K562 (cell line): Measurements from ENCODE around the gene HOXA13.

ENCODE experiments used
- CTCF ChIP-seq, 3 experiments: IDR thresholded peaks in 2 of 3; conservative IDR thresholded peaks in 1 of 3; 2 replicates each; pipeline ENCODE4 v1.5.1; 2011 to 2012; ENCODE audit warnings: low read length in 3 of 3, mild to moderate bottlenecking in 3 of 3, control low read depth in 2 of 3, improper control_type of control experiment in 1 of 3, inconsistent platforms in 1 of 3, low read depth in 1 of 3, mixed read lengths in 1 of 3, moderate library complexity in 1 of 3; ENCODE audit not compliant: insufficient read depth in 2 of 3
- ELF1 ChIP-seq: fragments of 200-800 bp; sonication (Bioruptor generic); IDR thresholded peaks from 2 replicates; pipeline ENCODE4 v1.6.1; 2016; ENCODE audit warnings: missing genetic modification characterization, missing compliant biosample characterization
- MBD1 ChIP-seq: fragments of 250-450 bp; sonication (Bioruptor Pico); IDR thresholded peaks from 2 replicates; pipeline ENCODE4 v1.8.0; 2022; ENCODE audit warnings: inconsistent platforms
- POLR2A ChIP-seq: fragments of 450-650 bp; conservative IDR thresholded peaks from 2 replicates; pipeline ENCODE4 v1.6.1; 2016
- RNF2 ChIP-seq: sonication (generic); IDR thresholded peaks from 2 replicates; pipeline ENCODE4 v1.6.1; 2016
- SREBF1 ChIP-seq: fragments of 150-350 bp; IDR thresholded peaks from 2 replicates; pipeline ENCODE4 v1.6.1; 2014; ENCODE audit warnings: antibody characterized with exemption, low read depth, low read length, borderline replicate concordance
- TCF15 ChIP-seq: fragments of 250-450 bp; sonication (Bioruptor Pico); IDR thresholded peaks from 2 replicates; pipeline ENCODE4 v1.8.0; 2022; ENCODE audit warnings: moderate library complexity, mild to moderate bottlenecking, inconsistent platforms

GRCh38 chr7:27161721-27162560 lies 38.0 kb downstream of the HOXA13 start:
- TF ChIP-seq CTCF (IDR thresholded peaks at IDR 0.05 in 2 of 3, conservative IDR thresholded peaks at IDR 0.05 in 1 of 3; ENCODE audit: insufficient read depth in 2 of 3, low read depth in 1 of 3, low read length in 3 of 3) (no peak), POLR2A (no peak), MBD1 (CRISPR knock-in tag) (no peak), SREBF1 (no peak), ELF1 (tag) (no peak), TCF15 (no peak), RNF2 (no peak)
